H9 (cell line): ENCODE data around the gene GNAS-AS1. TPM values are rescaled to one million over a fixed set of nuclear protein-coding genes. Genes with fewer than 3 reads are reported as not detected.

ENCODE experiments used
- DNase-seq: peaks from one replicate; pipeline ENCODE4 v3.0.0-alpha.2; 2017
- H2AFZ ChIP-seq: one replicate; pipeline ENCODE4 v1.6.1; 2013; ENCODE audit warnings: mild to moderate bottlenecking, low read length, control low read depth, moderate library complexity
- H2AK5ac ChIP-seq: 2 replicates; pipeline ENCODE4 v1.6.1; 2013; ENCODE audit warnings: low read length, control low read depth, mixed read lengths; ENCODE audit not compliant: insufficient read length
- H2BK120ac ChIP-seq: one replicate; pipeline ENCODE4 v1.6.1; 2013; ENCODE audit warnings: low read depth, mild to moderate bottlenecking, low read length, control low read depth, inconsistent platforms; ENCODE audit not compliant: poor library complexity, severe bottlenecking
- H2BK12ac ChIP-seq: 2 replicates; pipeline ENCODE4 v1.6.1; 2013; ENCODE audit warnings: low read length, control low read depth, mixed read lengths, low read depth; ENCODE audit not compliant: insufficient read length
- H2BK15ac ChIP-seq: 2 replicates; pipeline ENCODE4 v1.6.1; 2013; ENCODE audit warnings: low read depth, low read length, control low read depth
- H2BK20ac ChIP-seq: one replicate; pipeline ENCODE4 v1.6.1; 2013; ENCODE audit warnings: low read depth, mild to moderate bottlenecking, low read length, control low read depth, inconsistent platforms; ENCODE audit not compliant: poor library complexity, severe bottlenecking
- H2BK5ac ChIP-seq: 2 replicates; pipeline ENCODE4 v1.6.1; 2013; ENCODE audit warnings: low read length, control low read depth, mixed read lengths; ENCODE audit not compliant: insufficient read length
- H3K14ac ChIP-seq: 2 replicates; pipeline ENCODE4 v1.6.1; 2013; ENCODE audit warnings: low read length, control low read depth; ENCODE audit not compliant: insufficient read depth
- H3K18ac ChIP-seq: 2 replicates; pipeline ENCODE4 v1.6.1; 2013; ENCODE audit warnings: low read depth, mild to moderate bottlenecking, mixed read lengths, low read length, control low read depth; ENCODE audit not compliant: insufficient read length
- H3K23ac ChIP-seq: 2 replicates; pipeline ENCODE4 v1.6.1; 2013; ENCODE audit warnings: low read length, control low read depth, mixed read lengths, low read depth; ENCODE audit not compliant: insufficient read length
- H3K23me2 ChIP-seq: 2 replicates; pipeline ENCODE4 v1.6.1; 2013; ENCODE audit warnings: low read depth, mild to moderate bottlenecking, mixed read lengths, low read length, control low read depth; ENCODE audit not compliant: insufficient read length, poor library complexity, severe bottlenecking
- H3K27ac ChIP-seq: 2 replicates; pipeline ENCODE4 v1.5.1; 2013; ENCODE audit warnings: low read length, control low read depth, mixed read lengths, low read depth; ENCODE audit not compliant: insufficient read length
- H3K27me3 ChIP-seq: 2 replicates; pipeline ENCODE4 v1.6.1; 2013; ENCODE audit warnings: low read length, control low read depth, inconsistent platforms; ENCODE audit not compliant: insufficient read depth
- H3K4ac ChIP-seq: 2 replicates; pipeline ENCODE4 v1.6.1; 2013; ENCODE audit warnings: low read depth, mild to moderate bottlenecking, control low read depth, inconsistent platforms, low read length, moderate library complexity
- H3K4me1 ChIP-seq: 2 replicates; pipeline ENCODE4 v1.6.1; 2013; ENCODE audit warnings: low read length, control low read depth, inconsistent platforms; ENCODE audit not compliant: insufficient read depth
- H3K4me2 ChIP-seq: 2 replicates; pipeline ENCODE4 v1.6.1; 2013; ENCODE audit warnings: low read length, control low read depth, mixed read lengths; ENCODE audit not compliant: insufficient read length, insufficient read depth
- H3K56ac ChIP-seq: 2 replicates; pipeline ENCODE4 v1.6.1; 2013; ENCODE audit warnings: low read depth, mild to moderate bottlenecking, mixed read lengths, low read length, control low read depth; ENCODE audit not compliant: insufficient read length
- H3K79me1 ChIP-seq: 2 replicates; pipeline ENCODE4 v1.6.1; 2013; ENCODE audit warnings: low read depth, mild to moderate bottlenecking, moderate library complexity, low read length, control low read depth, inconsistent platforms; ENCODE audit not compliant: insufficient read depth, poor library complexity, severe bottlenecking
- H3K79me2 ChIP-seq: 2 replicates; pipeline ENCODE4 v1.6.1; 2013; ENCODE audit warnings: low read length, control low read depth, inconsistent platforms; ENCODE audit not compliant: insufficient read depth
- H3K9ac ChIP-seq: 2 replicates; pipeline ENCODE4 v1.6.1; 2013; ENCODE audit warnings: low read length, control low read depth, mixed read lengths; ENCODE audit not compliant: insufficient read length; ENCODE audit errors: extremely low read depth
- H3K9me3 ChIP-seq: one replicate; pipeline ENCODE4 v1.6.1; 2013; ENCODE audit warnings: low read depth, low read length, inconsistent platforms; ENCODE audit not compliant: control insufficient read depth
- H3T11ph ChIP-seq: one replicate; pipeline ENCODE4 v1.6.1; 2013; ENCODE audit warnings: mild to moderate bottlenecking, low read length, control low read depth, inconsistent platforms
- H4K20me1 ChIP-seq: one replicate; pipeline ENCODE4 v1.6.1; 2013; ENCODE audit not compliant: control insufficient read depth, insufficient read length, insufficient read depth
- H4K5ac ChIP-seq: 2 replicates; pipeline ENCODE4 v1.6.1; 2013; ENCODE audit warnings: low read depth, mild to moderate bottlenecking, mixed read lengths, low read length, control low read depth; ENCODE audit not compliant: insufficient read length
- H4K8ac ChIP-seq: replicated peaks from 2 replicates; pipeline ENCODE4 v1.6.1; 2013; ENCODE audit warnings: low read length, control low read depth, mixed read lengths, low read depth; ENCODE audit not compliant: insufficient read length
- H4K91ac ChIP-seq: 2 replicates; pipeline ENCODE4 v1.6.1; 2013; ENCODE audit warnings: low read depth, mild to moderate bottlenecking, moderate library complexity, mixed read lengths, low read length, control low read depth; ENCODE audit not compliant: insufficient read length
- H3K27ac Mint-ChIP-seq, 3 experiments: 2 replicates in 2 of 3; 3 replicates in 1 of 3; pipeline ENCODE4 v1.8.0; 2020 to 2021; ENCODE audit warnings: mixed read lengths in 3 of 3, mild to moderate bottlenecking in 1 of 3, moderate library complexity in 1 of 3
- H3K27me3 Mint-ChIP-seq: 2 replicates; pipeline ENCODE4 v1.8.0; 2021; ENCODE audit warnings: low read depth, mild to moderate bottlenecking, moderate library complexity, mixed read lengths
- H3K36me3 Mint-ChIP-seq, 3 experiments: 2 replicates in 2 of 3; 3 replicates in 1 of 3; pipeline ENCODE4 v1.8.0; 2020 to 2021; ENCODE audit warnings: low read depth in 3 of 3, mixed read lengths in 3 of 3; ENCODE audit not compliant: insufficient read depth in 1 of 3
- H3K4me1 Mint-ChIP-seq, 2 experiments: 2 replicates each; pipeline ENCODE4 v1.8.0; 2020; ENCODE audit warnings: mixed read lengths in 2 of 2
- H3K4me3 Mint-ChIP-seq, 2 experiments: 2 replicates in 1 of 2; 3 replicates in 1 of 2; pipeline ENCODE4 v1.8.0; 2020 to 2021; ENCODE audit warnings: mild to moderate bottlenecking in 2 of 2, mixed read lengths in 2 of 2, moderate library complexity in 1 of 2
- H3K9me3 Mint-ChIP-seq, 2 experiments: 2 replicates in 1 of 2; 3 replicates in 1 of 2; pipeline ENCODE4 v1.8.0; 2020; ENCODE audit warnings: mild to moderate bottlenecking in 2 of 2, mixed read lengths in 2 of 2, moderate library complexity in 1 of 2
- WGBS: extraction: QIAGEN DNeasy Blood & Tissue Kit; methylation state at CpG from one replicate; pipeline ENCODE4 v1.1.7; 2013; ENCODE audit warnings: missing lambda C conversion rate, low lambda C conversion rate, mixed read lengths; ENCODE audit not compliant: insufficient read length; ENCODE audit errors: extremely low coverage; 5-methylcytosine and 5-hydroxymethylcytosine counted together
- total RNA-seq: library from RNA; stranded (reverse); gene quantifications from 2 replicates; pipeline ENCODE4 v1.2.1, GENCODE V29; 2021
- TF ChIP-seq, protein P1 (sequence below): fragments of 200-600 bp; sonication (generic); conservative IDR thresholded peaks from 3 replicates; pipeline ENCODE4 v1.8.0; 2021; ENCODE audit warnings: antibody characterized with exemption, mild to moderate bottlenecking

The GNAS-AS1 gene
- total RNA-seq, 1 experiment from 2014 or later, result 11.3 TPM

DNA sequence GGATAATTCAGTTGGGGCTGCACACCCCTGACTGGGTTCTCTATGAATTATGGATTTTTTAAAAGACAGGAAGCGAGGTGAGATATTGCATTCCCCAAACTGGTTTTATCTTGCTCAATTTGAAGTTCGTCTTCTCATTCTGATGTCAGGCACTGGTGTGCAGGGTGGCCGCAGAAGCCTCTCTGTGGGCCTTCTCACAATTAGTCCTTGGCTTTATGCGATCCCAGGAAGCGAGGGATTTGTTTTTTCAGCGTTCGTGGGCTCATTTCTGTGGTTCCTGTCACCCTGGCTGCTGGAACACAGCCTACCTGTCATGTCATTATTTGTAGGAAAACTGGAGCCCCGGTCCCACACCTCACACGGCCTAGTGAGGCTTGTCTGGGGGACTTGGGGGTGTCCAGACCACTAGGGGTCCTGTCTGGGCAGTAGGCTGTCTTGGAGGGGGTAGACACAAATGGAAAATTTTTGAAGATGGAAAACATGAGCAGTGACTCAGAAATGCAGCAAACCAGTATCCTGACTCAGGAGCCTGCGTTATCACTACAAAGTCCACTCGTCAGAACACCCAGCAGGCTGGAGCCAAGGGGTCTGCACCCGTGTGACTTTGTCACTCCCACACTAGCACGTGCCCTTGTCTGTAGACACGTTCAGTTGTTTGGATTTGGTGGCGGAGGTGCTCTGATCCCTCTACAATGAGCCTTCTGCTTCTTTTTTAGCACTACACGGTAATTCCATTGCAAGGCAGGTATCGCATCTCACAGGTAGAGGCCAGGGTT lies 42.2 kb downstream of the GNAS-AS1 start:
- no CpG with 5 or more reads among the region's 17 CpGs for WGBS
- peaks cover 0 to 4% (median 2%) of the 10 kb centered on the region in 3 experiments; a peak in 3 of 7 replicates for H3K36me3 Mint-ChIP-seq
- H3K9me3 Mint-ChIP-seq, result peaks cover 0 to 3% of the 10 kb centered on the region in 2 experiments; a peak in 1 of 5 replicates

More for the DNA sequence above, 42.2 kb downstream of the GNAS-AS1 start:
- Histone ChIP-seq H3K23me2 (no peaks in the 10 kb centered on the region), H4K91ac (no peak overlapping the region), H3K79me2 (no peaks in the 10 kb centered on the region), H2AK5ac (no peak overlapping the region), H3K18ac (no peak overlapping the region), H3K27ac (no peak overlapping the region), H3K4ac (no peak overlapping the region), H3T11ph (no peak overlapping the region), H3K27me3 (no peaks in the 10 kb centered on the region), H4K20me1 (no peaks in the 10 kb centered on the region), H3K9me3 (no peaks in the 10 kb centered on the region), H3K79me1 (no peaks in the 10 kb centered on the region), H3K23ac (no peak overlapping the region), H2BK15ac (no peak overlapping the region), H3K9ac (no peak overlapping the region), H2BK5ac (no peak overlapping the region), H3K4me2 (no peak overlapping the region), H2BK12ac (no peak overlapping the region), H3K4me1 (no peaks in the 10 kb centered on the region), H4K8ac (no peak overlapping the region), H4K5ac (no peak overlapping the region), H3K14ac (no peak overlapping the region), H3K56ac (no peak overlapping the region), H2BK20ac (no peak overlapping the region), H2BK120ac (no peak overlapping the region), H2AFZ (no peak overlapping the region)
- Mint-ChIP-seq H3K27ac (no peak overlapping the region; a peak in 2 of 7 replicates), H3K4me1 (peaks cover 36 to 49% of the 10 kb centered on the region in 2 experiments), H3K4me3 (no peak overlapping the region), H3K27me3 (peaks cover 16% of the 10 kb centered on the region)
- no peak for DNase-seq
- TF ChIP-seq, protein P1, sequence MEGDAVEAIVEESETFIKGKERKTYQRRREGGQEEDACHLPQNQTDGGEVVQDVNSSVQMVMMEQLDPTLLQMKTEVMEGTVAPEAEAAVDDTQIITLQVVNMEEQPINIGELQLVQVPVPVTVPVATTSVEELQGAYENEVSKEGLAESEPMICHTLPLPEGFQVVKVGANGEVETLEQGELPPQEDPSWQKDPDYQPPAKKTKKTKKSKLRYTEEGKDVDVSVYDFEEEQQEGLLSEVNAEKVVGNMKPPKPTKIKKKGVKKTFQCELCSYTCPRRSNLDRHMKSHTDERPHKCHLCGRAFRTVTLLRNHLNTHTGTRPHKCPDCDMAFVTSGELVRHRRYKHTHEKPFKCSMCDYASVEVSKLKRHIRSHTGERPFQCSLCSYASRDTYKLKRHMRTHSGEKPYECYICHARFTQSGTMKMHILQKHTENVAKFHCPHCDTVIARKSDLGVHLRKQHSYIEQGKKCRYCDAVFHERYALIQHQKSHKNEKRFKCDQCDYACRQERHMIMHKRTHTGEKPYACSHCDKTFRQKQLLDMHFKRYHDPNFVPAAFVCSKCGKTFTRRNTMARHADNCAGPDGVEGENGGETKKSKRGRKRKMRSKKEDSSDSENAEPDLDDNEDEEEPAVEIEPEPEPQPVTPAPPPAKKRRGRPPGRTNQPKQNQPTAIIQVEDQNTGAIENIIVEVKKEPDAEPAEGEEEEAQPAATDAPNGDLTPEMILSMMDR, result no peak
